Stimulated activated CD4-positive, alpha-beta T cell treated with anti-CD3 and anti-CD28 coated beads, Interleukin-15, amount 100 ng/mL, for 24 hours (primary cell): ENCODE data around the gene TLX2.
"Not testable (repeated sequence)": the region's sequence is repeated elsewhere in the genome, so short reads cannot be mapped to it uniquely, and the experiment has no call there.

ENCODE experiments used
- DNase-seq: peaks from one replicate; pipeline ENCODE4 v3.0.0-alpha.2; 2020

TLX2 gene

GRCh38 chr2:74558284-74559230 is 44.3 kb downstream of the TLX2 start:
- DNase-seq = no peak

GRCh38 chr2:74559912-74560311 is 45.7 kb downstream of the TLX2 start:
- DNase-seq = no peak

GRCh38 chr2:74560591-74560990 is 46.3 kb downstream of the TLX2 start:
- DNase-seq = no peak

- not testable (repeated sequence) for DNase-seq
Measured at GRCh38 chr2:74561022-74561421, 46.8 kb downstream of the TLX2 start.

- no peak for DNase-seq
Measured at GRCh38 chr2:74562126-74562775, 48.0 kb downstream of the TLX2 start.

GRCh38 chr2:74564222-74564621 is 50.0 kb downstream of the TLX2 start:
- DNase-seq = no peak

GRCh38 chr2:74566076-74566753 is 52.0 kb downstream of the TLX2 start:
- DNase-seq = no peak

GRCh38 chr2:74566754-74567085 is 52.5 kb downstream of the TLX2 start:
- no peak for DNase-seq
